ENCODE data around the gene GPR68. TPM values are rescaled to one million over a fixed set of nuclear protein-coding genes. Genes with fewer than 3 reads are reported as not detected.

GPR68 gene
- total RNA-seq, 3 donors from 2014 or later (not counting 1 experiment from before 2014, with no cell fraction given): 7.6 to 24.0 (median 15.7) TPM

DNA sequence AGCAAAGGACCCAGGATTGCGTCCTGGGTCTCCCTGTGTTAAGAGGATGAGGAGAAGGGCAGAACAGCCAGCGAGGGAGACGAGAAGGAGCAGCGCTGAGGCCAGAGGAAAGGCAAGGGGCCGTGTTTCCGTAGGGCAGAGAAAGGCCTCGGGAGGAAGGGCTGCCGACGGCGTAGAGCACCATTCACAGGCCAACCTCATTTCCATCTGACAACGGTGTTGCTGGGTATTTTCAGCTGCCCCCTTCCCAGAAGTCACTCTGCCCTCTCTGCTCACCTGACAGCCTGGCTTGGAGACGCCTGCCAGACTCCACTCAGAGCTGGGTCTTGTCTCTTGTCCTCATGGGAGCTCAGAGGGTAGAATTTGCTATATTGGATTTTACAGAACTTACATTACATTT lies 51.4 kb downstream of the GPR68 start:
- Mint-ChIP-seq H3K9me3 (no peaks in the 10 kb centered on the region), H3K4me1 (peaks cover 5 to 27% of the 10 kb centered on the region in 2 donors), H3K36me3 (peaks cover under 1% of the 10 kb centered on the region), H3K27ac (peak overlapping the region in 1 of 2 donors; percentile 70), H3K4me3 (no peak overlapping the region), H3K27me3 (ENCODE audit: low read depth in 2 of 2) (no peaks in the 10 kb centered on the region)
- no peak overlapping the region for H3K27ac ChIP-seq (ENCODE audit: low read length)
- WGBS (ENCODE audit: insufficient coverage): 98% methylated on average over 12 of the region's 12 CpGs
- H3K27me3 ChIP-seq (ENCODE audit: control insufficient read depth, insufficient read depth, low read length): no peaks in the 10 kb centered on the region
- intact Hi-C loops (cut with micrococcal nuclease): no loop called here
- H3K9me3 ChIP-seq (ENCODE audit: control insufficient read depth, insufficient read depth, low read length): no peaks in the 10 kb centered on the region
- H3K4me3 ChIP-seq (ENCODE audit: low read length): no peak overlapping the region
- TF ChIP-seq, protein P1, sequence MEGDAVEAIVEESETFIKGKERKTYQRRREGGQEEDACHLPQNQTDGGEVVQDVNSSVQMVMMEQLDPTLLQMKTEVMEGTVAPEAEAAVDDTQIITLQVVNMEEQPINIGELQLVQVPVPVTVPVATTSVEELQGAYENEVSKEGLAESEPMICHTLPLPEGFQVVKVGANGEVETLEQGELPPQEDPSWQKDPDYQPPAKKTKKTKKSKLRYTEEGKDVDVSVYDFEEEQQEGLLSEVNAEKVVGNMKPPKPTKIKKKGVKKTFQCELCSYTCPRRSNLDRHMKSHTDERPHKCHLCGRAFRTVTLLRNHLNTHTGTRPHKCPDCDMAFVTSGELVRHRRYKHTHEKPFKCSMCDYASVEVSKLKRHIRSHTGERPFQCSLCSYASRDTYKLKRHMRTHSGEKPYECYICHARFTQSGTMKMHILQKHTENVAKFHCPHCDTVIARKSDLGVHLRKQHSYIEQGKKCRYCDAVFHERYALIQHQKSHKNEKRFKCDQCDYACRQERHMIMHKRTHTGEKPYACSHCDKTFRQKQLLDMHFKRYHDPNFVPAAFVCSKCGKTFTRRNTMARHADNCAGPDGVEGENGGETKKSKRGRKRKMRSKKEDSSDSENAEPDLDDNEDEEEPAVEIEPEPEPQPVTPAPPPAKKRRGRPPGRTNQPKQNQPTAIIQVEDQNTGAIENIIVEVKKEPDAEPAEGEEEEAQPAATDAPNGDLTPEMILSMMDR (IDR thresholded peaks at IDR 0.05): no peak
- peaks cover 60% of the 10 kb centered on the region for H3K36me3 ChIP-seq (ENCODE audit: control insufficient read depth, insufficient read depth, low read length)
- ATAC-seq (no peak), DNase-seq (no peak)
- peaks cover 15% of the 10 kb centered on the region for H3K4me1 ChIP-seq (ENCODE audit: control insufficient read depth, insufficient read depth, low read length)

DNA sequence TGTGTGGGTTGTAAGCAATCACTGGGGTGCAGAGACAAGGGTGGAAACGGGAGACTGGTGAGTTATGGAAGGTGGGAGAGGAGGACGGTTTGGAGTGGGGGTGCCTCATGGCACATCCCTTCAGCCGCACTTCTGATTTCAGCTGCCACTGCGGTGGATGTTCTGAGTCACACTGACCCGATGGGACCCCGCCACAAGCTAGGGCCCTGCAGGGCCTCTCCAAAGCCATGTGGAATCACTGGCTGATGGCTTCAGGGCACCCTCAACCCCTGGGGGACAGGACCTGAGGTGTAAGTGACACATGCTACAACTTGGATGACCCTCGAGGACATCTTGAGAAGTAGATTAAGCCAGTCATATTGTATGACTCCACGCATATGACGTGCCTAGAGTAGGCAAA lies 53.7 kb downstream of the GPR68 start:
- peaks cover 64% of the 10 kb centered on the region for H3K36me3 ChIP-seq (ENCODE audit: control insufficient read depth, insufficient read depth, low read length)
- H3K27me3 ChIP-seq (ENCODE audit: control insufficient read depth, insufficient read depth, low read length): no peaks in the 10 kb centered on the region
- peaks cover 5 to 27% of the 10 kb centered on the region in 2 donors for H3K4me1 Mint-ChIP-seq
- TF ChIP-seq, protein P1 (IDR thresholded peaks at IDR 0.05): no peak
- peaks cover 15% of the 10 kb centered on the region for H3K4me1 ChIP-seq (ENCODE audit: control insufficient read depth, insufficient read depth, low read length)
- WGBS (ENCODE audit: insufficient coverage): 97% methylated on average over 9 of the region's 9 CpGs
- H3K27ac ChIP-seq (ENCODE audit: low read length): no peak overlapping the region
- H3K4me3 ChIP-seq (ENCODE audit: low read length): no peak overlapping the region
- no peak overlapping the region for H3K4me3 Mint-ChIP-seq
- no peak for DNase-seq
- H3K9me3 Mint-ChIP-seq: no peaks in the 10 kb centered on the region
- intact Hi-C loops (cut with micrococcal nuclease): no loop called here
- no peak for ATAC-seq
- H3K9me3 ChIP-seq (ENCODE audit: control insufficient read depth, insufficient read depth, low read length): no peaks in the 10 kb centered on the region
- peak overlapping the region in 1 of 2 donors; percentile 79 for H3K27ac Mint-ChIP-seq
- H3K27me3 Mint-ChIP-seq (ENCODE audit: low read depth in 2 of 2): no peaks in the 10 kb centered on the region
- peaks cover 7% of the 10 kb centered on the region for H3K36me3 Mint-ChIP-seq

DNA sequence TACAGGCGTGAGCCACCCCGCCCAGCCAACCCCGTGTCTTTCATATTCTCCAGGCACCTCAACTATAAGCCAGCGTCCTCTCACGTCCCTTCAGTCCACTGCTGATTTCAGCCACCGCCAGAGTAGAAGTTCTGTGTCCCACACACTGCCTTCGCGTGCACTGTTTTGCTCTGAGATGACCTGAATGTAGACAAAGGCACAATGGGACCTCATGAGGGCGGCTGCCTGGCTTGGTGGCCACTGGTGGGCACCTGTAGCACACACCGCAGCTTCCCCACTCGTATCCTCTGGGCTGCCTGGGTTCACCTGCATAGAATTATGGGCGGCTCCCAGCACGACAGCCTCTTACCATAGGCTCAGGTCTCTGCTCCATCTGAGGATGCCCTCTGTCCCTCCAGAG lies 57.2 kb downstream of the GPR68 start:
- WGBS (ENCODE audit: insufficient coverage): 98% methylated on average over 13 of the region's 13 CpGs
- Histone ChIP-seq H3K9me3 (ENCODE audit: control insufficient read depth, insufficient read depth, low read length) (no peaks in the 10 kb centered on the region), H3K27ac (ENCODE audit: low read length) (no peak overlapping the region), H3K27me3 (ENCODE audit: control insufficient read depth, insufficient read depth, low read length) (no peaks in the 10 kb centered on the region), H3K4me1 (ENCODE audit: control insufficient read depth, insufficient read depth, low read length) (no peaks in the 10 kb centered on the region), H3K36me3 (ENCODE audit: control insufficient read depth, insufficient read depth, low read length) (peaks cover 72% of the 10 kb centered on the region), H3K4me3 (ENCODE audit: low read length) (no peak overlapping the region)
- no peaks in the 10 kb centered on the region for H3K9me3 Mint-ChIP-seq
- TF ChIP-seq, protein P1 (IDR thresholded peaks at IDR 0.05): no peak
- H3K27me3 Mint-ChIP-seq (ENCODE audit: low read depth in 2 of 2): no peaks in the 10 kb centered on the region
- H3K4me1 Mint-ChIP-seq: peaks cover 5 to 7% of the 10 kb centered on the region in 2 donors
- ATAC-seq: no peak
- H3K4me3 Mint-ChIP-seq: no peak overlapping the region
- intact Hi-C loops (cut with micrococcal nuclease): no loop called here
- no peak for DNase-seq
- peaks cover 7% of the 10 kb centered on the region for H3K36me3 Mint-ChIP-seq
- H3K27ac Mint-ChIP-seq: no peak overlapping the region

DNA sequence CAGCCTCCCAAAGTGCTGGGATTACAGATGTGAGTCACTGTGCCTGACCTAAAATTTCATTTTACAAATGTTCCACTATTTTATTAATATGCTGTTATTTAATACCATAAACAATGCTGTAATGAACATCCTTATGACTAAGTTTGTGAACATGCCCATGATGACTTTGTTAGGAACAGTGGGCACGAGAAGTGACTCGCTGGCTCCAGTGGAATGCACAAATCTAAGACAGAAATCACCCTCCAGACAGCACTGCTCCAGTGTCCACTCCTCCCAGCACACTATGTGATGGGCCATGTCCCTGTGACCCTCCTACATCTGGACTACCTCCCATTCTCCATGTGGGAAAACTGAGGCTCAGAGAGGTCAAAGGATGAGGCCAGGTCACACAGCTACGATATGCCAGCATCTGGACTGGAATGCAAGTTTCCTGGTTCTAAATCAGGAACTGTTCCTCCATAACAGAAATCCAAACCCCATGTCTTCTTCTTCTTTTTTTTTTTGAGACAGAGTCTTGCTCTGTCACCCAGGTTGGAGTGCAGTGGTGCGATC lies 57.9 kb downstream of the GPR68 start:
- peaks cover 2 to 7% of the 10 kb centered on the region in 2 donors for H3K4me1 Mint-ChIP-seq
- DNase-seq (no peak), ATAC-seq (no peak)
- no peak overlapping the region for H3K27ac ChIP-seq (ENCODE audit: low read length)
- H3K27me3 ChIP-seq (ENCODE audit: control insufficient read depth, insufficient read depth, low read length): no peaks in the 10 kb centered on the region
- no peak overlapping the region for H3K4me3 Mint-ChIP-seq
- TF ChIP-seq, protein P1 (IDR thresholded peaks at IDR 0.05): no peak
- H3K27me3 Mint-ChIP-seq (ENCODE audit: low read depth in 2 of 2): no peaks in the 10 kb centered on the region
- H3K4me3 ChIP-seq (ENCODE audit: low read length): no peak overlapping the region
- intact Hi-C loops (cut with micrococcal nuclease): no loop called here
- no peaks in the 10 kb centered on the region for H3K9me3 Mint-ChIP-seq
- no peak overlapping the region for H3K27ac Mint-ChIP-seq
- H3K36me3 Mint-ChIP-seq: peaks cover 7% of the 10 kb centered on the region
- H3K9me3 ChIP-seq (ENCODE audit: control insufficient read depth, insufficient read depth, low read length): no peaks in the 10 kb centered on the region
- H3K36me3 ChIP-seq (ENCODE audit: control insufficient read depth, insufficient read depth, low read length): peaks cover 68% of the 10 kb centered on the region
- 97% methylated on average over 4 of the region's 4 CpGs for WGBS (ENCODE audit: insufficient coverage)
- H3K4me1 ChIP-seq (ENCODE audit: control insufficient read depth, insufficient read depth, low read length): no peaks in the 10 kb centered on the region
